VCaP (cell line): ENCODE data around the gene TRPM2.
A peak's percentile ranks its signal among the peaks of the same experiment; 100 is the strongest.

Source experiments
- H3K27ac ChIP-seq: fragments of 450-650 bp; 2 replicates; pipeline ENCODE4 v1.5.1; 2017
- CTCF ChIP-seq: fragments of 450-650 bp; conservative IDR thresholded peaks from 2 replicates; pipeline ENCODE4 v1.5.1; 2017; ENCODE audit warnings: mild to moderate bottlenecking, moderate library complexity

The TRPM2 gene

GRCh38 chr21:44484498-44485253 lies 131.3 kb downstream of the TRPM2 start:
- no peak overlapping the region for H3K27ac ChIP-seq
- TF ChIP-seq CTCF, result no peak

GRCh38 chr21:44485254-44485793 lies 131.9 kb downstream of the TRPM2 start:
- no peak for TF ChIP-seq CTCF
- no peak overlapping the region for H3K27ac ChIP-seq

- TF ChIP-seq CTCF, result no peak
- no peak overlapping the region for H3K27ac ChIP-seq
Measured at GRCh38 chr21:44485796-44486195, 132.4 kb downstream of the TRPM2 start.

GRCh38 chr21:44486302-44486701 lies 132.9 kb downstream of the TRPM2 start:
- no peak overlapping the region for H3K27ac ChIP-seq
- TF ChIP-seq CTCF, result no peak

GRCh38 chr21:44487831-44488230 lies 134.4 kb downstream of the TRPM2 start:
- peak; percentile 59 for TF ChIP-seq CTCF

GRCh38 chr21:44489962-44490361 lies 136.5 kb downstream of the TRPM2 start:
- H3K27ac ChIP-seq, result no peak overlapping the region
- peak; percentile 26; the same call in 1 of the 2 replicates for TF ChIP-seq CTCF

More at GRCh38 chr21:44487831-44488230, 134.4 kb downstream of the TRPM2 start:
- H3K27ac ChIP-seq, result no peak overlapping the region

GRCh38 chr21:44490405-44490804 lies 137.0 kb downstream of the TRPM2 start:
- H3K27ac ChIP-seq, result no peak overlapping the region
- no peak for TF ChIP-seq CTCF
